ENCODE results near the gene FAM186B. TPM values are rescaled to one million over a fixed set of nuclear protein-coding genes. Genes with fewer than 3 reads are reported as not detected.

FAM186B gene
- total and polyA plus RNA-seq, 2 of the 13 experiments (the other 11 are each of a cell fraction or from before 2014, with no cell fraction given): 0.07 to 0.20 TPM

DNA sequence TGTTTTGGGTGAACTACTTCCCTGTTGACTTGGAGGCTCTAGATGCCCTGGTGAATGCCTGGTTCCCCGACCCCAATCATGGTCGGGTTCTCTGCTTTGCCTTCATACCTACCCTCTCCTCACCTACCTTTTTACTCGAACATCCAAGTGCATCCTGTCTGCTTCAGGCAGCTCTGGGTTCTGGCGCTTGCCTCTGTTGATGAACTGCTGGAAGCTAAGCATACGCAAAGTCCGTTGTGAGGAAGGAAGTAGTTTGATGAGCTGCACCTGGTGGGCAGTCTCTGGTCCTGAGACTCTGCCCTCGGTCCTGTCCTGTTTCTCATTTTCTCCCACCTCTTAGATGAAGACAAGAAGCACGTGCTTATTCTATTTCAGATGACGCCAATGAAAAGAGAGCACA lies 53.0 kb downstream of the FAM186B start:
- H3K27me3 ChIP-seq (ENCODE audit: control insufficient read depth in 1 of 2, insufficient read depth in 2 of 2, low read length in 2 of 2): 0 out of 5 replicates have a peak, but pooled peaks cover 0 to 1% of the 10 kb centered on the region in 2 experiments
- TF ChIP-seq GATAD1 (CRISPR knock-in tag; IDR thresholded peaks at IDR 0.05): no peak
- TF ChIP-seq ASH2L (IDR thresholded peaks at IDR 0.05; ENCODE audit: insufficient read length, low read depth, low read length): no peak
- TF ChIP-seq NONO (IDR thresholded peaks at IDR 0.05): no peak
- TF ChIP-seq NONO (CRISPR knock-in tag; conservative IDR thresholded peaks at IDR 0.05): no peak
- TF ChIP-seq ZSCAN21 (CRISPR knock-in tag; IDR thresholded peaks at IDR 0.05; ENCODE audit: borderline replicate concordance): no peak
- no peak for TF ChIP-seq MEIS2 (CRISPR knock-in tag; IDR thresholded peaks at IDR 0.05)
- TF ChIP-seq ZHX2 (IDR thresholded peaks at IDR 0.05; ENCODE audit: low read depth): no peak
- no peak for TF ChIP-seq ZHX2 (CRISPR knock-in tag; IDR thresholded peaks at IDR 0.05; ENCODE audit: borderline replicate concordance)
- no peak for TF ChIP-seq ZNF557 (CRISPR knock-in tag; IDR thresholded peaks at IDR 0.05)
- TF ChIP-seq PCBP1 (IDR thresholded peaks at IDR 0.05; ENCODE audit: borderline replicate concordance, low read depth, low read length): no peak
- no peak for TF ChIP-seq MTF2 (CRISPR knock-in tag; IDR thresholded peaks at IDR 0.05; ENCODE audit: borderline replicate concordance)
- no peak for TF ChIP-seq ZFP1 (CRISPR knock-in tag; IDR thresholded peaks at IDR 0.05)
- no peak for TF ChIP-seq CREM (IDR thresholded peaks at IDR 0.05)
- no peak for TF ChIP-seq CREM (CRISPR knock-in tag; IDR thresholded peaks at IDR 0.05)
- no peak for TF ChIP-seq JDP2 (CRISPR knock-in tag; IDR thresholded peaks at IDR 0.05; ENCODE audit: borderline replicate concordance)
- no peak for TF ChIP-seq KMT2A (CRISPR knock-in tag; IDR thresholded peaks at IDR 0.05)
- TF ChIP-seq MAZ (IDR thresholded peaks at IDR 0.05; ENCODE audit: borderline replicate concordance, low read depth, low read length): no peak
- no peak for TF ChIP-seq MAZ (CRISPR knock-in tag; IDR thresholded peaks at IDR 0.05; ENCODE audit: low read depth)
- TF ChIP-seq ZNF704 (CRISPR knock-in tag; IDR thresholded peaks at IDR 0.05; ENCODE audit: borderline replicate concordance): no peak
- no peak for TF ChIP-seq TBX2 (CRISPR knock-in tag; IDR thresholded peaks at IDR 0.05; ENCODE audit: borderline replicate concordance)
- H3K27ac ChIP-seq (ENCODE audit: extremely low read length, insufficient read depth, low read length): no peak overlapping the region
- in situ Hi-C loops (cut with HindIII; ENCODE audit: extremely low pct_ligation_motif_present, low pct_unique_long_range_greater_than_20kb) (no loop called here), intact Hi-C loops (cut with micrococcal nuclease; ENCODE audit: unreplicated experiment) (no loop called here)
- ChIA-PET CTCF (ENCODE audit: low intra/inter-chr PET ratio, low total read pairs) (no interaction called here), POLR2A (interaction anchor here (0.7 to 1.9 kb wide), 2 partner anchors 15 to 185 kb away, joined by 3 to 6 read pairs; partner anchors contain the start of gene SPATS2)
- no peak for DNase-seq (ENCODE audit: low spot score)
- no peaks in the 10 kb centered on the region for H3K79me2 ChIP-seq (ENCODE audit: insufficient read depth, low read length)
- no peak overlapping the region for H3K4me3 ChIP-seq (replicated peaks in 1 of 3; ENCODE audit: insufficient read depth in 1 of 3, low read depth in 2 of 3, low read length in 3 of 3)
- no peak overlapping the region for H3K9ac ChIP-seq (ENCODE audit: insufficient read depth, low read depth, low read length)
- BruUV-seq (replicated peaks): no TSS peak
- no peaks in the 10 kb centered on the region for H4K20me1 ChIP-seq (ENCODE audit: insufficient read depth, low read length)
- peaks cover 54% of the 10 kb centered on the region for H3K4me1 ChIP-seq (ENCODE audit: insufficient read depth, low read length)
- no peaks in the 10 kb centered on the region for H3K9me3 ChIP-seq (ENCODE audit: low read length)
- 68% methylated on average over 9 of the region's 9 CpGs for WGBS (ENCODE audit: low lambda C conversion rate)
- no peak overlapping the region for H2AFZ ChIP-seq (ENCODE audit: low read length)
- H3K4me2 ChIP-seq (ENCODE audit: low read depth, low read length): no peak overlapping the region
- no peak for ATAC-seq
- no peak for FAIRE-seq
- H3K36me3 ChIP-seq (replicated peaks in 1 of 2; ENCODE audit: control insufficient read depth in 1 of 2, insufficient read depth in 2 of 2, low read length in 2 of 2): no peaks in the 10 kb centered on the region; a peak in 1 of 5 replicates
